ENCODE results near the gene NCKAP5.
"Not testable (repeated sequence)": the region's sequence is repeated elsewhere in the genome, so short reads cannot be mapped to it uniquely, and the experiment has no call there.

The NCKAP5 gene

GRCh38 chr2:132731441-132731840 is 836.8 kb downstream of the NCKAP5 start:
- no peak for DNase-seq

- no peak for DNase-seq
These were observed 837.7 kb downstream of the NCKAP5 start for GRCh38 chr2:132730611-132731010.

DNA sequence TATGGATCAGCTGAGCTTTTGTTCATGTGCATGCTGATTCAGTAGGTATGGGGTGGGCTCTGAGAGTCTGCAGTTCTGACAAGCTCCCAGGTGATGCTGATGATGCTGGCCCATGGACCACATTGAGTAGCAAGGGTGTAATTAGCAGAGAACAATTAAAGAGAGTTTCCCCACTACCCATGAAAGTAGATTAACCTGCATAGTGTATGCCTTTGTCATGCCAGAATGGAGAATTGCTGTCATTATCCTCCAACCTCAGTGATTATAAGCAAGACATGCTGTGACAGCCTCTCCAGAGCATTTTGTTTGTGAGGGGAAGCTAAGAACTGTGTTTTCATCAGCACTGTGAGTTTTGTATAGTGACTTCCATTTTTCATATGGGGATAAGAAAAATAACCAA is 838.7 kb downstream of the NCKAP5 start:
- no peak for DNase-seq

- DNase-seq: no peak
These were observed 842.1 kb downstream of the NCKAP5 start for GRCh38 chr2:132726155-132726554.

DNA sequence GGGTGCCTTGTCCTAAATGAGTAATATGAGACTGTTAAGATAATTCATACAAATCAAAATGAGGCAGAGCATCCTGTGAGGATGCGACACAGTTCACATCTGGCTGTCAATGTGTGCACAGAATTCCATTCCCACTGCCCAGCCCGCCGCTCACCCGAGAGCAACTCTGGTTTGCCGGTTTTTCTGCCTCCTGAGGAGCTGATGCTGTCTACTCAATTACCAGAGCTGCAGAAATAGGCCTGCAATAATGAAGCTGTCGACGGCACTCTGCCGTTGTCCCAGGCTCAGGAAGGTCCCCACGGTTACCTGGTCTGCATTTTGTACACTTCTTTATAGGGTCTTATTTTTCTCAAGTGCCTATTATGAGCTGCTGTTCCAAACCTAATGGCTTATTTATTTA is 842.5 kb downstream of the NCKAP5 start:
- no peak for DNase-seq

GRCh38 chr2:132725148-132725547 is 843.1 kb downstream of the NCKAP5 start:
- no peak for DNase-seq

DNA sequence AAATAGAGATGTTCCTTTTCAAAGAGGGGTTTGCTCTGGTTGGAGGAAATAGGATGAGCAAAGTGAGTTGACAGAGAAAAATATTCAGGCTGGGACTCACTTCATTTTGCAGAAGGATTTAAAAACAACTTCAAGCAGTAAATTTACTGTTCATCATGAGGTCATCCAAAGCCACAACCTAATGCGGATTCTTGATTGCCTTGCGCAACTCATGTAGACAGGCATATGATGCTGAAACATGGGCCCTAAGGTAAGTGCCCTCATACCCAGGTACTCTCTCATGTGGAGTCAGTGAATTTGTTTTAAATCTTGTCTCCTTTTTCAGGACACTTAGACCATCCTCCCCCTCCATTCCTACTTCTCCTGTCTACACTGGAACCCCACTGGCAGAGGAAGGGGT is 846.3 kb downstream of the NCKAP5 start:
- DNase-seq: no peak

DNA sequence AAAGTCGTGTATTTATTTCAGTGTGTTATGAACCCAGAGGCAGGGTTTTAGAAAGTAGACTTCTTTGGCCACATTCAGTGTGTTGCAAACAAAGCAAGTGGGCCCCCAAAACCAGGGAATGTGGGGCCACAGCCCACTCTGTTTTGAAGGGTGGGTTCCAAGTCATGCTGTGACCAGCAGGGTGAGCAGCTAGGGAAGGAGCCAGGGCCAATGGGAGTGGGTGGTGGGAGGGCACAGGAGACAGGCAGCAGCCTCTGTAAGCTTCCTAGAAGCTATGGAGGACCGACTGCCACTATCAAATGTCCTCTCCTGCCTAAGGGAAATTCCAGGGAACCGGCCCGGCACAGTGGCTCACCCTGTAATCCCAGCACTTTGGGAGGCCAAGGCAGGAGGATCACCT is 847.9 kb downstream of the NCKAP5 start:
- no peak for DNase-seq

DNA sequence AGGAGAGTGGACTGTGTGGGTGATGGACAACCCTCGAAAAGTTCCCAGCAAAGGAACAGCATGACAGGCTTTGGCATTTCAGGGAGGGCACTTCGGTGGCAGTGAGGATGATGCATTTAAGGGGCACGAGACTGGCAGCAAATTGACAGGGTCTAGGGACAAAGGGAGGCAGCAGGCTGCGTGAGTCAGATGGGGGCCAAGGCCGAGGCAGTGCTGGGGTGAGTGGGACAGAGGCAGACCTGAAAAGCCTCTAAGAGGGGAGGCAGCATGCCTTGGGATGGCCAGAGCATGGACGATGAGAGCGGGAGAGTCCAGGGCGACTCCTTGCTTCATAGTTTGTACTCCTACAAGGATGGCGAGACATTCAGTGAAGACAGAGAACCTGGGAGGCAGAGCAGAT is 848.8 kb downstream of the NCKAP5 start:
- no peak for DNase-seq

- no peak for DNase-seq
These were observed 851.3 kb downstream of the NCKAP5 start for GRCh38 chr2:132716954-132717353.

- no peak for DNase-seq
These were observed 852.6 kb downstream of the NCKAP5 start for GRCh38 chr2:132715386-132716351.

GRCh38 chr2:132703396-132703795 is 864.9 kb downstream of the NCKAP5 start:
- no peak for DNase-seq

- DNase-seq: no peak
These were observed 866.5 kb downstream of the NCKAP5 start for GRCh38 chr2:132701810-132702209.

- not testable (repeated sequence) for DNase-seq
These were observed 868.5 kb downstream of the NCKAP5 start for GRCh38 chr2:132699802-132700201.

DNA sequence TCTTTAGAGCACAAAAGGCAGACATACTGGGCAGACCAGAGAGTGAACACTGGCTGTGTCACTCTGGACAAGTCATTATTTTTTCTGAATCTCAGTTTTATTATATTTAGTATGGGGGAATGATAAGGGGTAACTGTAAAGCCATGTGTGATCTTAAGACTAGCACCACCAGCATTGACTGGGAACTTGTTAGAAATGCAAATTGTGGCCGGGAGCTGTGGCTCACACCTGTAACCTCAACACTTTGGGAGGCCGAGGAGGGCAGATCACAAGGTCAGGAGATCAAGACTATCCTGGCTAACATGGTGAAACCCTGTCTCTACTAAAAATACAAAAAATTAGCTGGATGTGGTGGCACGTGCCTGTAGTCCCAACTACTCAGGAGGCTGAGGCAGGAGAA is 869.9 kb downstream of the NCKAP5 start:
- DNase-seq: not testable (repeated sequence)

DNA sequence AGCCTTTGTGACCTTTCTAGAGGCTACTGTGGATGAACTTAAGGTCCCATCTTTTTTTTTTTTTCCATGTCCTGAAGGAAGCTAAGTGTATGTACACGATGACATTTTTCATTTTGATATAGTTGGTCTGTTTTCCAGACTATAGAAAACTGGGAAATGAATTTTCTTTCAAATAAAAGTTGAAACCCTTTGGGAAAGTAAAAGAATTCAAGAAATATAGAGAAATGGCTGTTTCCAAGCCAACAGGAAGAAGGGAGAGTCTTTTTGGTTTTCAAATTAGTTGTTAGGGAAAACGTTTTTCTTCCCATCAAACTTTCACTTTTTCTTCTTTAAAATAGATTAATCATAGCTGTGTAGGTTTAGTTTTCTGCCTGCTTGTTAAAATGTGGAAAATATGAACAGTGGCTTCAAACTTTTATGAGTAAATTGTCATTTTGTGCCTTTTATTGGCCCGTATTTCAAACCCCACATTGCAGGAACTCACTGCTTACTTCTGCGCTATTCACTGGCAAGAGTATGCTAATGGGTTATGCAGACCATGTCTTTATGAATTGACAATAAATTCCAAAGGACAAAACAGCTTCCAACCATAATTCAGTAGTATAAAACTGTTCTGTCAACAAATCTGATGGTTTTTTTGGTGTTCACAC is 870.6 kb downstream of the NCKAP5 start:
- DNase-seq: no peak

DNA sequence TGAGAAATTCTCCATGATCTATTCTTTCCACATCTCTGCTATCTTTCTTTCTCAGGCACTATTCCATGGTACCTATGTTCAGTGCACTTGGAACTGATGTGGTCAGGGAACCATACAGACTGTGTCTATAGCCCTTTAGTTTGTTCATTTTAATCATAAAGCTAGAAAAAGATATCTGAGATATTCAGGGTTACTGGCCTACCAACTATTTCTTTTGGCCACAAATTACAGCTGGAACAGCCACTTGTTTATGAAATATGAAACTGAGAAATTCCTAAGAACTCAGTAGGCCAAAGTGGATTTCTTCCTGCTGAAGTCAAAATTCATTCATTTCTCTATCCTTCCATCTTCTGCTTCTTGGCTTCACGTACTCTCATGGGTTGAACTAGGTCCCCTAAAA is 875.4 kb downstream of the NCKAP5 start:
- no peak for DNase-seq

GRCh38 chr2:132691556-132691955 is 876.7 kb downstream of the NCKAP5 start:
- DNase-seq: no peak

- DNase-seq: no peak
These were observed 877.5 kb downstream of the NCKAP5 start for GRCh38 chr2:132690664-132691303.

- no peak for DNase-seq
These were observed 886.5 kb downstream of the NCKAP5 start for GRCh38 chr2:132681766-132682165.

GRCh38 chr2:132680544-132680943 is 887.7 kb downstream of the NCKAP5 start:
- peak; percentile 65 for DNase-seq

GRCh38 chr2:132678483-132678882 is 889.8 kb downstream of the NCKAP5 start:
- no peak for DNase-seq

DNA sequence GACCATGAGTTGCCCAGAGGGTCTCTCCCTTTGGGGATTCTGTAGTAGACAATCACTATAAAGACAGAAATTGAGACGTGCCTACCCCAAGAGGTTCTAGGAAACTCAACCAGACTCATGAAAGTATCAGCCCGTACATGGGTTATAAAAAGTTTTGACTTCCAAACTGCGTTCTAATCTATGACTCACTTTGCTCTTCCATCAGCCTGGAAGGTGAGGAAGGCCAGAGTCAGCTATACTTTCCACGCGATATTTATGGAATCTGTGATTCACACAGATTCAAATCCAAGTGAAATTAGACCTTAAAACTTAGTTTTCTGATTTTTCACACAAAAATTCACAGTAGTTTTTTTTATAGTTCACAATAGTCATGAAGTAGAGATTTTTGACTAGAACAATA is 890.6 kb downstream of the NCKAP5 start:
- no peak for DNase-seq

GRCh38 chr2:132676999-132677398 is 891.3 kb downstream of the NCKAP5 start:
- DNase-seq: peak; percentile 46
